Kidney glomerular epithelial cell (primary cell): ENCODE measurements around the gene COL6A5.

Experiments
- DNase-seq: peaks from one replicate; lab custom pipeline; 2025; lab: John Stamatoyannopoulos, UW

Gene COL6A5

GRCh38 chr3:130522399-130522798 lies 176.9 kb downstream of the COL6A5 start:
- DNase-seq, result no peak

- no peak for DNase-seq
These were observed 182.0 kb downstream of the COL6A5 start for GRCh38 chr3:130527426-130527825.

GRCh38 chr3:130528120-130528519 lies 182.6 kb downstream of the COL6A5 start:
- DNase-seq, result no peak

- no peak for DNase-seq
These were observed 184.2 kb downstream of the COL6A5 start for GRCh38 chr3:130529486-130530215.

GRCh38 chr3:130533247-130533646 lies 187.8 kb downstream of the COL6A5 start:
- no peak for DNase-seq
